Measurements from ENCODE around the gene RPH3AL. TPM values are rescaled to one million over a fixed set of nuclear protein-coding genes. Genes with fewer than 3 reads are reported as not detected.
"Not testable (repeated sequence)": the region's sequence is repeated elsewhere in the genome, so short reads cannot be mapped to it uniquely, and the experiment has no call there.

Gene RPH3AL
- total RNA-seq, 2 experiments from 2014 or later, result 1.6 to 2.2 TPM

DNA sequence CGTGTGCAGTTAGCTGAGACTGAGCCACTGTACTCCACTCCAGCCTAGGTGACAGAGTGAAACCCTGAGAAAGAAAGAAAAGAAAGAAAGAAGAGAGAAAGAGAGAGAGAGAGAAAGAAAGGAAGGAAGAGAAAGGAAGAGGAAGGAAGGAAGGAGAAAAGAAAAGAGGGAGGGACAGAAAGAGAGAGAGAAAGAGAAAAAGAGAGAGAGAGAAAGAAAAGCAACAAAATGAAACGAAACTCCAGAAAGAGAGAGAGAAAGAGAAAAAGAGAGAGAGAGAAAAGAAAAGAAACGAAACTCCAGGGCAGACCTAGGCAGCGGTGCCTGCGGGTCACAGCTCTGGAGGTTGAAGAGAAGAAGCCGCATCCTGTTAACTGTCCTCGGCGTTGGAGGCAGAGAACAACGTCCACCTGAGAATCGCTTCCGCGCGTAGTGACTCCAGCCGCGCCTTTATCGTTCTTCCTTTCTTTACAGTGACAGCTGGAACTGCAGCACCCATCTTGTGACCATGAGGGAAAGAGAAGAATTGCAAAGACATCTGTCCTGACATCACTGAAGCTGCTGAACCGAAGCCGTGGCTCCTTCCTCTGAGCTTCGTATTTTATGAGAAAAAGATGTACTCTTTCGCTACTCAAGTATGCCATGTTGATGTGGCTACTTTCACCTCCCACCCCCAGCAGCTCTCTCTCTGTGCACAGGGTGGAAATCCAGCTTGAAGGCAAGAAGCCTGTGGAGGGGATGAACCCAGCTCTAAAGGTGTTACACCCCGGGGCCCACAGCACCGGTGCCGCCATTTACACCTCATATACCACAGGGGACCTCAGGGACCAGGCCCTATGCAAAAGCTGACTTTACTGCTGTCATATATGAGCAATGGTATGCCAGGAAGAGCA is 114.3 kb downstream of the RPH3AL start:
- CTCF ChIA-PET, result no interaction called here
- no peaks in the 10 kb centered on the region for H3K27me3 Mint-ChIP-seq (ENCODE audit: low read depth)
- no peaks in the 10 kb centered on the region for H3K36me3 Mint-ChIP-seq (ENCODE audit: low read depth)
- DNase-seq, result no peak
- intact Hi-C loops (cut with micrococcal nuclease), result no loop called here
- H3K4me1 Mint-ChIP-seq (ENCODE audit: low read depth), result no peaks in the 10 kb centered on the region
- no peak overlapping the region for H3K27ac Mint-ChIP-seq
- no peaks in the 10 kb centered on the region for H3K9me3 Mint-ChIP-seq
- no peak overlapping the region for H3K4me3 Mint-ChIP-seq

GRCh38 chr17:237406-237955 is 115.1 kb downstream of the RPH3AL start:
- Mint-ChIP-seq H3K9me3 (no peaks in the 10 kb centered on the region), H3K27ac (no peak overlapping the region), H3K27me3 (ENCODE audit: low read depth) (no peaks in the 10 kb centered on the region), H3K36me3 (ENCODE audit: low read depth) (no peaks in the 10 kb centered on the region), H3K4me3 (no peak overlapping the region), H3K4me1 (ENCODE audit: low read depth) (no peaks in the 10 kb centered on the region)
- CTCF ChIA-PET, result no interaction called here
- intact Hi-C loops (cut with micrococcal nuclease), result no loop called here
- DNase-seq, result no peak

- intact Hi-C loops (cut with micrococcal nuclease), result no loop called here
- Mint-ChIP-seq H3K4me1 (ENCODE audit: low read depth) (no peaks in the 10 kb centered on the region), H3K36me3 (ENCODE audit: low read depth) (no peaks in the 10 kb centered on the region), H3K27ac (no peak overlapping the region), H3K27me3 (ENCODE audit: low read depth) (no peaks in the 10 kb centered on the region), H3K4me3 (no peak overlapping the region), H3K9me3 (no peaks in the 10 kb centered on the region)
- DNase-seq, result no peak
- CTCF ChIA-PET, result no interaction called here
These were observed 115.8 kb downstream of the RPH3AL start for GRCh38 chr17:236641-237405.

- no peaks in the 10 kb centered on the region for H3K9me3 Mint-ChIP-seq
- no peaks in the 10 kb centered on the region for H3K4me1 Mint-ChIP-seq (ENCODE audit: low read depth)
- H3K27me3 Mint-ChIP-seq (ENCODE audit: low read depth), result no peaks in the 10 kb centered on the region
- intact Hi-C loops (cut with micrococcal nuclease), result no loop called here
- no peak for DNase-seq
- CTCF ChIA-PET, result no interaction called here
- H3K27ac Mint-ChIP-seq, result no peak overlapping the region
- no peaks in the 10 kb centered on the region for H3K36me3 Mint-ChIP-seq (ENCODE audit: low read depth)
- no peak overlapping the region for H3K4me3 Mint-ChIP-seq
These were observed 116.6 kb downstream of the RPH3AL start for GRCh38 chr17:235831-236640.

- intact Hi-C loops (cut with micrococcal nuclease); CTCF ChIA-PET; H3K36me3 Mint-ChIP-seq (ENCODE audit: low read depth); DNase-seq; H3K9me3 Mint-ChIP-seq; H3K27ac Mint-ChIP-seq; H3K4me3 Mint-ChIP-seq; H3K27me3 Mint-ChIP-seq (ENCODE audit: low read depth); H3K4me1 Mint-ChIP-seq (ENCODE audit: low read depth): not testable (repeated sequence)
These were observed 117.4 kb downstream of the RPH3AL start for GRCh38 chr17:234994-235830.

GRCh38 chr17:234163-234993 is 118.2 kb downstream of the RPH3AL start:
- intact Hi-C loops (cut with micrococcal nuclease); H3K27me3 Mint-ChIP-seq (ENCODE audit: low read depth); H3K4me3 Mint-ChIP-seq; H3K27ac Mint-ChIP-seq; H3K9me3 Mint-ChIP-seq; DNase-seq; CTCF ChIA-PET; H3K4me1 Mint-ChIP-seq (ENCODE audit: low read depth); H3K36me3 Mint-ChIP-seq (ENCODE audit: low read depth): not testable (repeated sequence)

DNA sequence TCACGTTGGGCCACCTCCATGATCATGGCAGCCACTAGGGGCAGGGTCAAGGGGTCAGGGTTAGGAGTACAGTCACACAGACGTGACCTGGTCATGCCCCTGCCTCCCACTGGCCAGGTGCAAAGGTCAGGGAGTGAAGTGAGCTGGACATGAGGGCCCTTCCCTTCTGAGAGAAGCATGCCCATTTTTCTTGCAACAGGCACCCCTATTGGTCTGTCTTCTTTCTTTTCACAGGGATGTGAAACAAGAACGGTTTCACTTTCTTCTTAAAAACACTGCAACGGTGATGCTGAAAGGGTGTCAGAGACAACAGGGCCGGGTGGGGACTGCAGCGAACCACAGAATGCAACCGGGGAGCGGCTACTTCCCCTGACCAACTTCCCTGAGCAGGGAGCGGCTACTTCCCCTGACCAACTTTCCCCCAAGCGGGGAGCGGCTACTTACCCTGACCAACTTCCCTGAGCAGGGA is 119.1 kb downstream of the RPH3AL start:
- Mint-ChIP-seq H3K27ac (no peak overlapping the region), H3K36me3 (ENCODE audit: low read depth) (no peaks in the 10 kb centered on the region), H3K4me3 (no peak overlapping the region), H3K9me3 (no peaks in the 10 kb centered on the region), H3K4me1 (ENCODE audit: low read depth) (no peaks in the 10 kb centered on the region), H3K27me3 (ENCODE audit: low read depth) (no peaks in the 10 kb centered on the region)
- intact Hi-C loops (cut with micrococcal nuclease), result no loop called here
- no peak for DNase-seq
- CTCF ChIA-PET, result no interaction called here

GRCh38 chr17:231966-232807 is 120.4 kb downstream of the RPH3AL start:
- CTCF ChIA-PET, result no interaction called here
- no peak overlapping the region for H3K4me3 Mint-ChIP-seq
- H3K36me3 Mint-ChIP-seq (ENCODE audit: low read depth), result no peaks in the 10 kb centered on the region
- no peaks in the 10 kb centered on the region for H3K9me3 Mint-ChIP-seq
- intact Hi-C loops (cut with micrococcal nuclease), result no loop called here
- no peaks in the 10 kb centered on the region for H3K4me1 Mint-ChIP-seq (ENCODE audit: low read depth)
- no peaks in the 10 kb centered on the region for H3K27me3 Mint-ChIP-seq (ENCODE audit: low read depth)
- no peak for DNase-seq
- no peak overlapping the region for H3K27ac Mint-ChIP-seq

GRCh38 chr17:231191-231965 is 121.2 kb downstream of the RPH3AL start:
- H3K4me3 Mint-ChIP-seq, result no peak overlapping the region
- no peaks in the 10 kb centered on the region for H3K9me3 Mint-ChIP-seq
- H3K27ac Mint-ChIP-seq, result no peak overlapping the region
- no peaks in the 10 kb centered on the region for H3K36me3 Mint-ChIP-seq (ENCODE audit: low read depth)
- CTCF ChIA-PET, result no interaction called here
- no peaks in the 10 kb centered on the region for H3K4me1 Mint-ChIP-seq (ENCODE audit: low read depth)
- intact Hi-C loops (cut with micrococcal nuclease), result no loop called here
- no peaks in the 10 kb centered on the region for H3K27me3 Mint-ChIP-seq (ENCODE audit: low read depth)
- no peak for DNase-seq

DNA sequence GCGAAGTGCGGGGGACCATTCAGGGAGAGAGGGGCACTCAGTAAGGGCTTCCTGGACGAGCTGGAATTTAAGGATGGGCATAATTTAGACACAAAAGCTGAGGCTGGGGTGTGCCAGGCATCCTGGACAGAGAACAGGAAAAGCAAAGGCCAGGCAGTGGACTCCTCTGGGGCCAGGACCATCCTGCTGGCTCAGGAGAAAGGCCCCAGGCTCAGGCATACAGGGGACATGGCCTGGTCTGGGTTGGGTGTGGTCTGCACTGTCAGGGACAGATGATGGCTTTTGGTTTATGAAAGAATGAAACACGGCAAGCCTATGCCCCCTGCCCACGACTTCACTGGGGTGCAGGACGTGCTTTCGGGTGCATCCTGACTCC is 122.2 kb downstream of the RPH3AL start:
- no peak overlapping the region for H3K4me3 Mint-ChIP-seq
- no peak for DNase-seq
- CTCF ChIA-PET, result no interaction called here
- no peaks in the 10 kb centered on the region for H3K9me3 Mint-ChIP-seq
- no peak overlapping the region for H3K27ac Mint-ChIP-seq
- H3K36me3 Mint-ChIP-seq (ENCODE audit: low read depth), result no peaks in the 10 kb centered on the region
- intact Hi-C loops (cut with micrococcal nuclease), result no loop called here
- no peaks in the 10 kb centered on the region for H3K4me1 Mint-ChIP-seq (ENCODE audit: low read depth)
- H3K27me3 Mint-ChIP-seq (ENCODE audit: low read depth), result no peaks in the 10 kb centered on the region
